HG02970 (cell line): ENCODE measurements around the gene FGG.

Experiments used
- ATAC-seq: cut with Tn5 transposase; IDR thresholded peaks from one replicate; pipeline ENCODE4 v1.9.1; 2021; ENCODE audit warnings: mild to moderate bottlenecking, moderate library complexity, moderate number of reproducible peaks; ENCODE audit not compliant: unreplicated experiment, low FRiP score

The FGG gene

DNA sequence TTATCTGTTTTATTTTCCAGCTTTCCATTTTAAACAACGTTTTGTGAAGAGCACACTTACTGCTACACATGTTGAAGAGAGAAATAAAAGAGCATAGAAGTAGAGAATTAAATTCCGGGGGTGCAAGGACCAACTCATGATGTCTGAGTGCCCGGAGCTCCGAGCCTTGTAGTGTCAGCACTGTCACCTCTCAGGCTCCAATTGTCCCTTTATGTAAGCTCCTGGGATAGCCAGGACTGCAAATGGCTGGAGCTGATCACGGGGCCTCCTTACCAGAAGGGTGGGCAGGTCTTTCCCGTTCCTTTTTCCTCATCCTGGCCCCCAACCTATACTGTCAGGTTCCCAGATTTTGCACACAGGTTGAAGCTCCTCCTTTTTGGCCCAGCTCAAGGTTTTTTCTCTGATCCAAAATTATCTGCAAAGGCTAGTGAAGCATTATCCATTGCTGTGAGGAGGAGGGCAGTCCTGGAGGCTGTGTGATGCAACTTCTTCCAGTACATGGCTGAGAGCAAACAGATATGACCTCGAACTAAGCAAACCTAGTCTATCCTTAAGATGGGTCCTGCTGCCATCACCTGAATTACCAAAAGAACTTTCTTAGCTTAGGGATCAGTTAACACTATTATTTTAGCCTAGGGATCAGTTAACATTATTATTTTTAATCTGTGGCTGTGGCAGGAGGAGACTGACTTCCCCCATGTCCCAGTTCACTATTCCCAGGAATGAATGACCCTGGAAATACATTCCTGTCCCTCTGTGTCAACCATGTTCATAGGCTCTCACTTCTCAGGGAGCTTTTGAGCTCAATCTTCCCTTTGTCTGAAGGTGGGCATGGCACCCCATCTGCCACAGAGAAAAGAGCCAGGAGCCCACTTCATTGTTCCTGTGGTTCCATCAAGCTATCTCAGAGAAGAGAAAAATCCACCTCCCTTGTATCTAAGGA lies at the start of gene FGG:
FGG (minus strand) TSS at position 185 of the 943 bp plus-strand sequence; CDS start at position 138, 47 bp downstream.
- no peak for ATAC-seq

DNA sequence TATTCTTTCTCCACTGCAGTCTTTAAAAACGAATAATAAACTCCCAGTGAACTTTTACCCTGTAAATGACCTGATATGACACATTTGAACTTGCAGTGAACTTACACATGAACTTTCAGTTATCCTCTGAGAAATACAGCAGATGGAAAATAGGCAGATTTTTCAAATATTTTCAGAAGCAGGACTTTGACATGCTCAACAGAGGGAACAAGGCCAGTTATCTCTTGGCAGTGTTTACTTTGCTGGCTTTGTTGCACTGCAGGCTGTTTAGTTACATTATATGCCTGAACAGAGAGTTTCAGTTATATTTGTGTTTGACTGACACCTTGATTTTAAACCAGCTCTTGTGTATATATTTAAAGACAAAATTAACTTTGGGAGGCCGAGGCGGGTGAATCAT lies 47.6 kb upstream of the FGG start:
- ATAC-seq, result no peak

DNA sequence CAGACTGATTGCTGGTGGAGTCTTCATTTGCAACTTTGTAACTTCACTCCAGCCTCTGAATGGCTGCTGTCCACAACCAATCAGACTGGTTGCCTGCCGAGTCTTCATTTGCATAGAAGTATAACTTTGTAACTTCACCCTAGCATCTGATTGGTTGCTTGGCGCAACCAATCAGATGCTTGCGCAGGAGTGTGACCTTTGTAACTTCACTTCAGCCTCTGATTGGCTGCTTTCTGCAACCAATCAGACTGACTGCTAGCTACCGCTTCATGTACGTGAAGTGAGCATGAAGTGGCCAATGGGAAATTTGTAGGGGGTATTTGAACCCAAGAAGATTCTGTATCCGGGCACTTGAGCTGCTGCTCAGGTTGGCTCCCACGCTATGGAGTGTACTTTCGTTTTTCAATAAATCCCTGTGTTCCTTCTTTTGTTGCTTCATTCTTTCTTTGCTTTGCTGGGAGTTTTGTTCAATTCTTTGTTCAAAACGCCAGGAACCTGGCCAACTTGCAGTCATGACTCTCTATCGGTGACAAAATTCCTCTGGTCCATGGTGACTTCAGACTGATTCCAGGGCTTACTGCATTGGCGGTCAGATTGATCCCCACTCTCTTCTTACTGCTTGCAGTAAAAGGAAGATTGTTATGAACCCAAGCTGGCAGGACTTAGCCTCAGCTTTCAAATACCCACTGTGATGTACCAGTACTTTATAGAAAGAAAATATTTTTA lies 46.4 kb upstream of the FGG start:
- ATAC-seq, result no peak

DNA sequence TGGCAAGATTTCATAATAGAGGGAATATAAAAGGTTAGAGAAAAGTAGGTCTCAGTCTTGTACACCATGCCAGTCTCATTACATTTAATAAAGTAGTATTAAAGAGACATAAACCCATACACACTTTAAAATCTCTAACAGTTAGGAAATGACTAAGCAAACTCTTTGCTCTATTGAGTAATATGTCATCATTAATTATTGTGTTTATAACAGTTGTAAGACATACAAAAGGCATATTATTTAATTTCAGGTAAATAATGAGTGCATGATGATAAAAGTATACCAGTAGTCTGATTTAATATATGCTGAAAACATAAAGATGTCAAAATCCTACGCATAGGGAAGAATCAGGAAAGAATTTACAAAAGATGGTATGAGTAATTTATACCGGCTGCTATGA lies 31.0 kb upstream of the FGG start:
- no peak for ATAC-seq

DNA sequence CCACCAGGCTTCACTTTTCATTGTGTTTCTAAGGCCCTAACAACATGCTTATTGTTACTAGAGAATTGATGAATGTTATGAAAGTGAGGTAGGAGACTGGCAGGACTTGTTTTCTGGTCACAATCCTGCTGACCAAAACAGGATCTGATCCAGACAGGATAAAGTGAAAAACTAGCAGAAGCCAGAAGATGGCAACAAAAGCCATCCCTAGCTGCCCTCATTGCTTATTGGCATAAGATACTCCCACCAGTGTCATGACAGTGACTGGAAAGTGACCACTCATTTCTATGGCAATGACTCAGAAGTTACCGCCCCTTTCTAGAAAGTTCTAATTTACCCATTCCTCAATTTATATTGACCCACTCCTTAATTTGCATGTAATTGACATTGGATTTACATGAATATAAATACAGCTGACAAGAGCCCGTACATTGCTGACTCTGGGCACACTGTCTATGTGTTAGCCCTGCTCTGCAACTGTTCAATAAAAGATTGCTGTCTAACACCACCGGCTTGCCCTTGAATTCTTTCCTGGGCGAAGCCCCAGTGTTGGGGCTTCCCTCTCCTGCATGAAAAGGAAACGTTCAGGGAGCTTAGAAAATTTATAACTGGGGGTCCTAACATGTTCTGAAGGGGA lies 30.0 kb upstream of the FGG start:
- no peak for ATAC-seq

DNA sequence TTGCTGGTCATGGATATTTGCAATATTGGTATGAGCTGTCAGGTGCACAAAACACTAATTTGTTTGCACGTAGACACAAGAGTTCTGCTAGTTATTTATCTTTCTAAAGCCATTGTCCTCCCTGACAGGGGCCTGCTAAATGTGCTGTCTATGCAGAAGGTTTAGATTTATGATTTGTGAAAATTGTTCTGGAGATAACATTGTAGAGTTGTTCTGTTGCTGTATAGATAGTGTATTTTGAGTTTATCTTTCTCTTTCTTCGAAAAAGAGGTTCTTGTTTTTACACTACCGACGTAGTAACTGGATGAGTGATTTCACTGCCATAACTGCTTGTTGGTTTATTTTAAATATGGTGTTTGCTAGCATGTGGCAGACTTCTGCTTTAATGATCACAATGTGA lies 28.5 kb upstream of the FGG start:
- no peak for ATAC-seq

DNA sequence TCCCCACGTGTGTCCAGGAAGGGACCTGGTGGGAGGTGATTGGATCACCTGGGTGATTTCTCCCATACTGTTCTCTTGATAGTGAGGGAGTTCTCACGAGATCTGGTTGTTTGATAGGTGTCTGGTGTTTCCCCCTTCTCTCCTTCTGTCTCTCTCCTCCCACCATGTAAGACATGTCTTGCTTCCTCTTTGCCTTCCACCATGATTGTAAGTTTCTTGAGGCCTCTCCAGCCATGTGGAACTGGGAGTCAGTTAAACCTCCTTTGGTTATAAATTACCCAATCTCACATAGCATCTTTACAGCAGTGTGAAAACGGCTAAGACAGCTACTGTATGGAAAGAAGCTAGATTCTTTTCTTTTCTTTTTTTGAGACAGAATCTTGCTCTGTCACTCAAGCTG lies 21.6 kb upstream of the FGG start:
- no peak for ATAC-seq

DNA sequence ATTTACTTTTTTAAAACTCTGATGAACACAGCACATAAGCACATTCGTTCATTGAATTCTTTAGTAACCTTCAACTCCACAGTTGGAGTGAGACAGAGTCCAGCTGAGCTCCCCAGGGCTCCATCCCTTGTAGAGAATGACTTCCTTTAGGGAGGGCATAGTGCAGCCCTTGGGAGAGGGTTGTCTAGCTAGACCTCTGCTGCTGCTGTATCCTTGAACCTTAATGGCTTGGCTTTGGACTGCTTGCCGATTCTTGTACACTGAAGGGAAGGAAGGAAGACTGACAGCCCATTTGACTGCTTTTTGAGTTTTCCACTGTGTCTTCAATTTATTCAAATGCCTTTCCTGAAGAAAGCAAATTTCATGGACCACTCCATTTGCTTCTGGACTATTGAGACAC lies 19.4 kb upstream of the FGG start:
- ATAC-seq, result no peak

DNA sequence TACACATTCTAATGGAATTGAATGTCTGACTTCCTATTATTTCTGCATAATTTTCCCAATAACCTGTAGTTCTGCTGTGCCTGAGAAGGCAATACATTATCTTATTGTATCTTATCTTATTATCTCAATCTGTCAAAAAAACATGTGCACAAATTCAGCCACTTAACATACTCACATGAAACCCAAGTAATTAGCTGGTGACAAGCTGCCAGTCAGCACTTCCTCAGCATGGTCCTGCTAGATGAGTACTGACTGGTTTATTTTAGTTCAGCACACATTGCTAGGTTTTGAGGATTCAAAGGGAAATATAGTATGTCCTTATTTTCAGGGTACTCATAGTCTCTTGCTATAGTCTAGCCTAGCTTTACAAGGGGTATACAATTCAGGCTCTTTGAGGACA lies 17.9 kb upstream of the FGG start:
- no peak for ATAC-seq

DNA sequence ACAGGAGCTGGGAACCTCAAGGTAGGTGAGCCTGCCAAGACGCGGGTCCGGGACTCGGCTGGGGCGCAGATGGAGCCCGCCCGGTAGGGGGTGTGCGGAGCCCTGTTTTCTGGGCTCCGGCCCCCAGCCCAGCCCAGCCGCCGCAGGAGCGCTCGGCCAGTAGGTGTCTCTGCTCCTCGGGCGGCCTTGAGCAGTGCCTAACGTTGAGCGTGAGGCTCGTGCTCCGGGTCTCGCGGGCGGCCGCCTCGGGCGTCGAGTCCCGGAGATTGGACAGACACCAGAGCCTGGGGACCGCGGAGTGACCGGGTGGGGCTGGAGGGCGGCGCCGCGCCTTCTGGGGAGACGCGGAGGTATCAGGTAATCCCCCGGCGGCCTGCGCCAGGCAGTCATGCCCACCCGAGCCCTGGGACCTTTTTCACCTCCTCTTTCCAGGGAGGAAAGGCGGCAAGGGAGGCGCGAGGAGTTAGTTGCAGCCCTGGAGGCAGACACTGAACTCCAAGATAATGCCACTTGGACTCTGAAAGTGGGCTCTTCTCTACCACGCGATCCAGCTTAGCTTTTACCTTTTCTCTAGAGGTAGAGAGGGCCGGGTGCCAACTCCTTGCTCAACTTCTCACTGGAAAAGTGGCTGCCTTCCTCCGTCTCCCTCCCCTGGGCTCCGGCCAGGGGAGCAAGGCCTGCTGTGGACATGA lies 14.5 kb upstream of the FGG start:
- peak; percentile 97 for ATAC-seq

DNA sequence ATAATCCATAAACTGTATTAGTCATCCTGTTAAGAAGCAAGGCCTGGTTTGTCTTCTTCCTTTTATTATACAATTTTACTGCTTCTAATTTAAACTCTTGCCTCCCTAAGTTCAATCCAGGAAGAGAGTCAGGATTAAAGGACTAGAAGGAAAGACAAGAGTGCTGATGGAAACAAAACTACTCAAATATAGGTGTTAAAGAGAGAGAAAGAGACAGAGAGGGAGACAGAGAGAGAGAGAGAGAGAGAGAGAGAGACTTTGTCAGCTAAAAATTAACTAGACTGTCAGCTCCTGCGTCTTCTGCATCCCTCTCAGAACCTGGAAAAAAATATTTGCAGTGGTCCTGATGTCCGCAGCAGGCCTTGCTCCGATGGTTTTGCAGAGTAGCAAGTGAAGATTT lies 13.5 kb upstream of the FGG start:
- no peak for ATAC-seq

DNA sequence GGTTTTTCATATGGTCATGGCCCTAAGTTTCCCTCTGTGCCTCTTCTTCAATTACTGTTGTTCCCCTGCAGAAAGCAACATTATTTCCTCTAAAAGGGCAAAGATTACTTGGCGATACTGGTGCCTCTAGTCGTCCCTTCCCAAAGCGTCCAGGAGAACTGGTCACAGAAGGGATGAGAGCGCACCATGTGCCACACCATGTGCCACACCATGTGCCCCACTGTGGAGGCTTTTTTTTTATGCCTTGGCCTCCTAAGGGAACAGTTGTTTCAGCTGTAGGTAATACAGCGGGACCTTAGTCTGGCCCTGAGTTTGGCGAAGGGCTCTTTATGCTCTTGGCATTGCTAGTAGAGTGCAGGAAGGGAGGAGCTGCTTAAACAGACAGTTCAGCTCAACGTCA lies 11.5 kb upstream of the FGG start:
- no peak for ATAC-seq

DNA sequence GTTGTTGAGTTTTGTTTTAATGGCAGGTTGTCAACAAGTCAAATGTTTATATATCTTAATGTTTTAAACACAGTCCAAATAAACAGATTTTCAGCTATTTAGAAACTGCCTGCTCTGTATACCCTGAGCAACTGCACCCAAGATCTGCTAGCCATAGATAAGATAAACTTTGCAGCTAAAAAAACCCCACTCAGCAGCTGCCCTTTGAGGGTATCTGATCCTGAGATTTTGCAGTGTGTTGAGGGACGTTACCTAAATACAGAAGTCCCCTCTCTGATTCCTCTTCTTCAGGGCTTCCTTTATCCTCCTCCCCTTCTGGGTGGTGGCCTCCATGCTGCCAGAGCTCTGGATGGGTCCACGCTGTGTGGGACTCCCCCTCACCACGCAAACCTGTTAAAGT lies 11.0 kb upstream of the FGG start:
- no peak for ATAC-seq

DNA sequence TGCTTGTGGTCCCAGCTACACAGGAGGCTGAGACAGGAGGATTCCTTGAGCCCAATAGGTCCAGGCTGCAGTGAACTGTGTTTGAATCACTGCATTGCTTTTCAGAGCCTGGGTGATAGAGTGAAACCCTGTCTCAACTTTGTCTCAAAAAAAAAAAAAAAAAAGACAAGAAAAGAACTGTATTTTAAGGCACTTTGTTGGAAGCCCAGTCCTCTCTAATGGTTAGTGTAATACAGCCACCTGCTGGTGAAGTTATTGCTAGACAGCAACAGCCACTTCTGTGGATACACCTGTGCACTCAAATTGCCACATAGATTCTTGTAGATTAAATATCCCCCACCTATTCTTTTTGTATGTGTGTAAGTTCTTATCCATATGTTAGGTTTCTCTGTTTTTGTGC lies 10.1 kb upstream of the FGG start:
- no peak for ATAC-seq

DNA sequence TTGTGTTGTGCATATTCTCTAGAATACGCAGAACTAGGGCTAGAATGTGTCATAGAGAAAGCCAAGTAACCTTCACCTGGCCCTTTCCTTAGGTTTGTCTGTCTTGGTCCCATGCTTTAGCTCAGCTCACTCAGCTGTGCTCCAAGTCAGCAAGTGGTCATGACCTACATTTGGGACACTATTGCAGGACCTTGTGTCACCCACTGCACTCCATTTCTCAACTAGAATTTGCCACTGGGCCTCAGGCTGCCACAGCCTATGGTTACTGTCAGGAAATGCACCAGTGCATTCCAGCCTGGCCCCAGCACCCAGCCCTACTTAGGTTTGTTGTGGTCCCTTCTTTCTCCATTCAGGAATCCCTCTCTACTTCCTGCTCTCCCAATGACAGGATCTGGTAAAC lies 7.7 kb upstream of the FGG start:
- ATAC-seq, result no peak

DNA sequence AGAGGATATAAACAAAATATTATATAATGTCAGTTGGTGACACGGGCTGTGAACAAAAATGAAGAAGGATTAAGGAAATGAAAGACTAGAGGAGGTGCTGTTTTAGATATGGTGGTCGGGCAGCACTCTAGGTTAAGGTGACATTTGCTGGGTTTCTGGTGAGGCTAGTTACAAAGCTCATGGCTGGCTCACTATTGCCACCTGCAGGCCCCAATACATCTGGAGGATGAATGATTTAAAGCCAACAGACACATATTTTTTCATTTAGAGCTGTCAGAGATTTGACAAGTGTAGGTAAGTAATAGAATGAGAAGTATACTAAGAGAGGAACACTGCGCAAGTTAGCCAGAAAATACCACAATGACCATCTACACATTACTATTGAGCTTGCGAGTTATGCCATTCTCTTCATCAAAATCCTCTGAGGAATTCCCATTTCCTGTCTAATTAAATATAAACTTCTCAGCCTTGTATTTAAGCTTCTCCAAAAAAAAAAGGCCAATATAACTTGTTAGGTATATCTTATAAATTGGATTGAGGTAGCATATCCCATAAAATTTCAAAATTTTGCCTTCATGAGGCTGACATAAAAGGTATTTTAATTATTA lies 6.4 kb upstream of the FGG start:
- ATAC-seq, result peak; percentile 63

DNA sequence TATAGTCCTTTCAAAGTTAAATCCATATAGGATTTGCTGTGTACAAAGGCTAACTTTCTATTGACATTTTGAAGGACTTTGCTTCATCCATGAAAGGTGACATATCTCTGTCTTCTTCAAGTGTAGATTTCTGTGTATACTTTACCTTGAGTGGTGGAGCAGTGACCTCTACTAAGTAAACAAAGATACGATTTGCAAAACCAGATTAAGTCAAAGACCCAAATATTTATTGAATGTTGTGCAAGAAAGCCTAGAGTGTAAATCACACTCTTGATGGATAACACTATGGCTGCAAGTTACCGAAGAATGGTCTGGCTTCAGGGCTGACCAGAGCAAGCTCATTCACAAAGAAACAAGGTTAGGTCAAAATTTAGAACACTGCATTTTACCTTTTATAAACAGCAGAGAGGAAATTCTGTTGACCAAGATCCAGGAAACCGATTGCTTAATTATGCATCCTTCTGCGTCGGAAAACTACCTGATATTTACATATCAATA lies 5.4 kb upstream of the FGG start:
- no peak for ATAC-seq

DNA sequence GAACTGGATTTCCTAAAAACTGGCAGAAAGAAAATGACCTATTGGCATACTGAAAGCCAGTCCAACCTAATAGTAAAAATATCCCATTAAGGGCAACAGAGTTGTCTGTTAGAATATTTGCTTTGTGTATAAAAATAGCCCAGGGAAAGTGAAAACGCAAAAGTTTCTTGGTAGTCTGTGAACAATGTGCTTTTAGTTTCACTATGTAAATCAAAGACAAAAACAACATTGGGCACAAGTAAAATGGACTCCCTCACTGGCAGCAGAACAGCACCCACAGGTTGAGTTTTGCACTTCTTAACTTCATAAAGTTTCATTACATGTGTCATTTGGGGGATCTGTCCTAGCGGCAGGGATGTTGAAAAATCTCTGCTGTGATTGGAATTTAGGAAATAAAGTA lies 4.3 kb upstream of the FGG start:
- ATAC-seq, result peak; percentile 81

DNA sequence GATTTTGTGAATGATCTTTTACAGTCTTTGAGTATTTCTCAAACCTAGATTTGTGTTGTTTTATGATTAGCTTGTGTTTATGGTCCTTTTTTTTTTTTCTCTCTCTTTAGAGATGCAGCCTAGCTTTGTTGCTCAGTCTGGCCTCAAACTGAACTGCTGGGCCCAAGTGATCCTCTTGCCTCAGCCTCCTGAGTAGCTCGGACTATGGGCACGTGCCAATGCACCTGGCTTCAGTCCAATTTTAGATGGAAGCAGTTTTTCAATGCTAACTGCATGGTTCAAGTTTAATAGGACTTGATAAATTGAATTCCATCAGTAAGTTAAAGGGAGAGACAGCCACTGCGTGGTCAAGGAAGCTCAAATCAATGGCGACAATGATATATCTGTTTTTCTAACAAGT lies 3.8 kb upstream of the FGG start:
- ATAC-seq, result no peak

DNA sequence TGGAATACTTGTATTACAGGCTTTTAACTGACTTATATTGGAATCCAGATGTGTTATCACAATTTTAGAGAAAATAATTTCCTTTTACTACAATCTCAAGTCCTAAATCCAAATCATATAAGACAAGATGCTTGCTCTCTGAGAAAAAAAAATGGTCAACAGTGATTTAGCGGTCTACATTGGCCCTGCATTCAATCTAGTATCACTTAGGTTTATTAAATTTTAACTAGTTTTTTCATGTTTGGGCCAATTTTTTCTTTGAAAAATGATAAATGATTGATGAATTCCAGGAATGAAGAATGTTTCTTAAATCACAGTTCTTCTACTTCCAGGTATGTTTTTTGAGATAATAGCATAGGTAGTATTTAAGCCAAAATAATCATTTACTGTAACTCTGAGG lies 2.8 kb upstream of the FGG start:
- ATAC-seq, result no peak
